HG02571 (cell line): Measurements from ENCODE around the gene RAB39A.
A peak's percentile ranks its signal among the peaks of the same experiment; 100 is the strongest.
"Not testable (repeated sequence)": the region's sequence is repeated elsewhere in the genome, so short reads cannot be mapped to it uniquely, and the experiment has no call there.

ENCODE experiments used
- ATAC-seq: cut with Tn5 transposase; IDR thresholded peaks from one replicate; pipeline ENCODE4 v1.9.1; 2021; ENCODE audit warnings: mild to moderate bottlenecking, moderate library complexity; ENCODE audit not compliant: unreplicated experiment

The RAB39A gene

GRCh38 chr11:107928046-107928766, at the start of gene RAB39A:
Gene RAB39A (plus strand): TSS chr11:107928448. CDS start chr11:107928569, 121 bp downstream.
- ATAC-seq, result peak; percentile 94

GRCh38 chr11:107881471-107881870, 46.8 kb upstream of the RAB39A start:
- not testable (repeated sequence) for ATAC-seq

GRCh38 chr11:107882095-107882820, 46.0 kb upstream of the RAB39A start:
- no peak for ATAC-seq

- no peak for ATAC-seq
Measured at GRCh38 chr11:107898270-107898669, 30.0 kb upstream of the RAB39A start.

GRCh38 chr11:107908211-107908610, 20.0 kb upstream of the RAB39A start:
- no peak for ATAC-seq

GRCh38 chr11:107912415-107912814, 15.8 kb upstream of the RAB39A start:
- not testable (repeated sequence) for ATAC-seq

- ATAC-seq, result no peak
Measured at GRCh38 chr11:107915229-107915628, 13.0 kb upstream of the RAB39A start.

- no peak for ATAC-seq
Measured at GRCh38 chr11:107916671-107917241, 11.5 kb upstream of the RAB39A start.

- no peak for ATAC-seq
Measured at GRCh38 chr11:107921997-107922396, 6.3 kb upstream of the RAB39A start.

GRCh38 chr11:107923519-107923918, 4.7 kb upstream of the RAB39A start:
- not testable (repeated sequence) for ATAC-seq

- ATAC-seq, result no peak
Measured at GRCh38 chr11:107924306-107924705, 3.9 kb upstream of the RAB39A start.

GRCh38 chr11:107927559-107927958, 689 bp upstream of the RAB39A start:
- ATAC-seq, result no peak

- peak; percentile 19 for ATAC-seq
Measured at GRCh38 chr11:107928767-107929507, 689 bp downstream of the RAB39A start.

- ATAC-seq, result no peak
Measured at GRCh38 chr11:107929611-107930200, 1.5 kb downstream of the RAB39A start.

- ATAC-seq, result no peak
Measured at GRCh38 chr11:107931206-107931605, 3.0 kb downstream of the RAB39A start.

- ATAC-seq, result no peak
Measured at GRCh38 chr11:107947904-107948303, 19.7 kb downstream of the RAB39A start.

GRCh38 chr11:107948328-107948727, 20.1 kb downstream of the RAB39A start:
- not testable (repeated sequence) for ATAC-seq

GRCh38 chr11:107951155-107951554, 22.9 kb downstream of the RAB39A start:
- ATAC-seq, result no peak

GRCh38 chr11:107953446-107953845, 25.2 kb downstream of the RAB39A start:
- ATAC-seq, result no peak

GRCh38 chr11:107956543-107956942, 28.3 kb downstream of the RAB39A start:
- ATAC-seq, result no peak

- no peak for ATAC-seq
Measured at GRCh38 chr11:107957109-107957588, 28.9 kb downstream of the RAB39A start.
